Fibroblast of skin of scalp (primary cell): ENCODE results near the gene UCN2.

ENCODE experiments used
- DNase-seq: peaks from one replicate; pipeline ENCODE4 v3.0.0-alpha.2; 2013

Gene UCN2

DNA sequence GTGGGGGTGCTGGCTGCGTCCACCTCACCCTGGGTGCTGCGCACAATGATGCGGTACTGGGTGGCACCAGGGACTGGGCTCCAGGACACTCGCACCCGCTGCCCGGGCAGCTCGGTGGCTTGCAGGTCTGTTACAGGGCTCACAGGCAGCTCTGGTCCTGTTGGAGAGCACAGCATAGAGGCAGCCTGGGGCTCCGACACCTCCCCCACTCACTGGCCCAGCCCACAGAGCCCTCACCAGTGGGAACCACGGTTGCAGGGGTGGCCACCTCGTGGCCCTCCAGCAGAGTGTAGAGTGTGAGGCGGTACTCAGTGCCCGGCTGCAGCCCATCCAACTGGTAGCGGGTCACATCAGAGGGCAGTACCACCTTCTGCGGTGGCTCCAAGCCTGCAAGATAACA lies 27.9 kb upstream of the UCN2 start:
- no peak for DNase-seq

DNA sequence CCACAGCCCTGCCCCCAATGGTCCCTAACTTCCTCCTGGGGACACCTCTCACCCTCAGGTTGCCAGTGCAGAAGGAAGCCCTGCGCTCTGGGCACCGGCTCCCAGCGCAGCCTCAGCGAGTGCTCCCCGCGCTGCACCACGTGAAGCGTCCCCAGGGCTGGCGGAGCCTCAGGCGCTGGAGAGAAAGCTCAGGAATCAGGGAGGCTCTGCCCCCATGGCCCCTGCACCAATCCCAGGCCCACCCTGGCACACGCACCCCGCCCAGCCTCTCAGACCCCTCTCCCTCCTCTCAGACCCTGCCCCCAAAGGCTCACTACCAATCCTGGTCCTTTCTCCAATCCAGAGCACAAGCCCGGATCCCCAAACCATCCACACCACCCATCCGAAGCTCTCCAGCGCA lies 24.6 kb upstream of the UCN2 start:
- DNase-seq, result no peak

DNA sequence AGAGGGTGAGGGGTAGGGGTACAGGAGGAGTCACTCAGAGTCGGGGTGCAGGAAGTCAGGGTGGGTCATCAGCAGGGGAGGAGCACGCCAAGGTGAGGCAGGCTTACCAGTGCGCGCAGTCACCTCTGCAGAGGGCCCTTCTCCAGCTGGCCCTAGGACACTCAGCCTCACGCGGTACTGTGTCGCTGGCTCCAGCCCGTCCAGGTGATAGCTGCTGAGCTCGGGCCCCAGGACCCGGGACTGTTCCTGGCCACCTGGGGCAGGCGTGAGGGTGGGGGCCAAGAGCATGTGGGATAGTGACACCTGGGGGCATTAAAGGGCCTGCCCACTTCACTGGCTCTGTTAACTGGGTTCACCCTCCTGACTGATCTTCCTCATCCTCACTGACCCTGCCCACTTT lies 24.1 kb upstream of the UCN2 start:
- DNase-seq, result no peak

DNA sequence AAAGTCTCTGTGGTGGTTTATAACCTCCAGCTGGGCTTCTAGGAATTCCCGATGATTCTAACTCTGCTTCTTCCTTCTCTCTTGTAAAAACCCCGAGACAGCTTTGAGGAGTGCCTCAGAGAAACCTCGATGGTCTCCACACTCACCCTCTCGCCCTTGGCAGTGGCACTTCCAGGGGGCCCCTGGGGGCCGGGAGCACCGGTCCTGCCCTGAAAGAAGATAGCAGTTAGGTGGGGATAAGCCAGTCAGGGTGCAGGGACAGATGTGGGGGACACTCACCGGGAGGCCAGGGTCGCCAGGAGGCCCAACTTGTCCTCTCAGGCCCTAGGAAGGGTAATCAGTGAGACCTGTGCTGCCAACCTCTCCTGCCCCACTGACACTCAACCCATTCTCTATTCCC lies 21.8 kb upstream of the UCN2 start:
- DNase-seq, result no peak

DNA sequence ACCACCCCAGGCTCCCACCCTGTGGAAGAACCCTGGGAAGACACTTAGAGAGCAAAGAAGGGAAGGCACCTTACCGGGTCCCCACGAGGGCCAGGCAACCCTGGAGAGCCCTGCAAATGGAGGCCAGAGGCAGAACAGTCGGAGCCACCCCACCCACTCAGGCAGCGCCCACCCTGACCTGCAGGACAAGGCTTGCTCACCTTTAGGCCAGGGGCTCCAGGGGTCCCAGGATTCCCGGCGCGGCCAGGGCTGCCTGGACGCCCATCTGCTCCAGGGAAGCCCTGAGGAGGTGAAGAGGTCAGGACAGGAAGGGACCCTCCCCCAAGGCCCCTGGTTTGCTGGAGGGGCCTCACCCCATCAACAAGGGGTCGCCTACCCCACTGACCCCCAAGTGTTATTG lies 21.3 kb upstream of the UCN2 start:
- DNase-seq, result no peak

DNA sequence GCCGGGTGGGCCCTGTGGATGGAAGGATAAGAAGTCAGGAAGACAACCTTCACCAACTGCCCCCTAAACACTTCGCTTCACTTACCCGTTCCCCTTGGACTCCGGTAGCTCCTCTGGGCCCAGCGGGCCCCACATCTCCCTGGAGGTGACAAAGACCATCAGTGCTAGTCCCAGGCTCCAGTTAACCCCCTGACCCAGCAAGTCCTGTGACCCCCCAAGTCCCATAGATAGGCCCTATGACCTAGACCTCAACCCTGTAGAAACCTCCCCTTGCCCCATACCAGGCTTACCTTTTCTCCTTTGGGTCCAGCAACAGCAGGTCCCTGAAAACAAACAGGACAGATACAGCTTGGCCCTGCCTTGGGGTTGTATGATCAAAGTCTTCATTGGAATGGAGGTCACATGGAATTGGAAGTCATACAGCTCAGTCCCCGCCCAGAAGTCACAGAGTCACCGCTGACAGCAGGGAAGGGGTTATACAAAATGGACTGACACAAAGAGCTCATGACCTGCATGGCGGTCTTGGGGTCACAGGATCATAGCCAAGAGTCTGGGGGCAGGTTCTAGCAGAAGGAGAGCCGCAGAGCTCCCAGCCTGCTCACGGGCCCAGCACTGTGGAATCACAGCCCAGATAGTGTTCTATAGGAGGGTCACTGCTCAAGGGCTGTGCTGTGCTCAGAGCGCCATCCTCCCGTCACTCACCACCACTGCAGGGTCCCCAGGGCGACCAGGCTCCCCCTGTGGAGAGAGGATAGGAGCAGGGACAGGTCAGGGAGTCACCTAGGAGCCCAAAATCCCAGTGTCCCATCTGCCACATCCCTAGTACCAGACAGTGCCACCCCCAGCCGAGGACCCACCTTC lies 18.3 kb upstream of the UCN2 start:
- no peak for DNase-seq

DNA sequence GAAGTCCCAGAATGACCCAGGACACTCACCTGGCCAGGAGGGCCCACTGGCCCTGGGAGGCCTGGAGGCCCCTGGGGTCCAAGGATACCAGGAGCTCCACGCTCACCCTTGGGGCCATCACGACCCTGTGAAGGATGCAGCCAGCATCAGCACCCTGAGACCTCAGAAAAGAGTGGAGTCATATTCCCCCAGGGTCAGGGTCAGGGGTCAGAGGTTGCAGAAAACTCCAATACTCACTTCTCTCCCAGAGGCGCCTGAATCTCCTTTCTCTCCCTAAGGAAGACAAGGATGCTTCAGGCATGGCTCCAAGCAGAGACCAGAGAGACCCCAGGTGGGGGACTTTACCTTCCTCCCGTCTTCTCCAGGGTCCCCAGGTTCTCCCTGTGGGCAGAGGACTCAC lies 13.1 kb upstream of the UCN2 start:
- no peak for DNase-seq

DNA sequence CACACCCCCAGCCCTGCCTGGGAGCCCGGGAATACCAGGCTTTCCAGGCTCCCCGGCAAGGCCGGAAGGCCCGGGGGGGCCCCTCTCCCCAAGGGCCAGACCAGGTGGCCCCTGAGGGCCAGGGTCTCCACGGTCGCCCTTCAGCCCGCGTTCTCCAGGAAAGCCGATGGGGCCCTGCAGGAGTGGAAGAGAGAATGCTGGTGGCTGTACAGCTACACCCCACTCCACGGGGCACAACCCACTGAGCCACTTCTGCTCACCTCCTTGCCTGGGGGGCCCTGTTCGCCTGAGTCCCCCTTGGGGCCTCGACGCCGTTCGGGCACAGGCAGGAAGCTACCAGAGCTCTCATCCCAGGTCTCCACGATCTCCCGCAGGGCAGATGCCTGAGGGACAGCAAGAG lies 11.8 kb upstream of the UCN2 start:
- DNase-seq, result no peak

DNA sequence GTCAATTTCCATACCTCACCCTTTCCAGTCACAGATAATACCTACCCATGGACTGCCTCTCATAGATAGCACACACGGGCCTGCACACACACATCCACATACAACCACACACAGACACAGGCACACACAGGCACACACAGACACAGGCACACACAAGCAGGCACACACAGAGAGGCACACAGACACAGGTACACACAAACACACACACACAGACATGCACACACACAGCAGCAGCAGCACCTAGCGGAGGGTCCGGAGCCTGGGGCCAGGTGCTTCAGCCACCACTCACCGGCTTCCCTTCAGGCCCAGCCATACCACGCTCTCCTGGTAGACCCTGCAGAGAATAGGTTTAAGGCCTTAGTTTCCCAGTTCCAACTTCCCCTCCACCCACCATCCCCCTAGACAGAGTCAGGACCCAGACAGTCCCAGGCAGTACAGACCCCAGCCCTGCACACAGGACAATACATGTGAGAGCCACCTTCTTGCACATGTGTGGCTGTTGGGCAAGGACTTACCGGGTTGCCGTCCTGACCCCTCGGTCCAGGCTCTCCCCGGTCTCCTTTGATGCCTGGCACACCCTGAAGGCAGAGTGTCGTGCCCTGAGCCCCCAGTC lies 10.5 kb upstream of the UCN2 start:
- no peak for DNase-seq

DNA sequence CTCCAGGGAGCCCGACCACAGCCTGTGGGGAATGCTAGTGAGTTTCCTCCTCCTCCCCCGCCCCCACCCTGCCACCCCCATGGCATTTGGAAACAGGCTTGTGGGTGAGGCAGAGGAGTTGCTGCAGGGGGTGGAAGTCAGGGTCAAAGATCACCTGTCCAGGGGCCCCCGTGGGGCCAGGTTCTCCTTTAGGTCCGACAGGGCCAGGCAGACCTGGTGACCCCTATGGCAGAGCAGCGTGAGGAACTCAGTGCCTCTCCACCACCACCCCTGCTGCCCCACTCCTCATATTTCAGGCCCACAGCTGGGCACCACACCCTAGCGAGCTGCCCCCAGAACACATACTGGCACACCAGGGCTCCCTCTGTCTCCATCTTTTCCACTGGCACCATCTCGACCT lies 8.9 kb upstream of the UCN2 start:
- no peak for DNase-seq

DNA sequence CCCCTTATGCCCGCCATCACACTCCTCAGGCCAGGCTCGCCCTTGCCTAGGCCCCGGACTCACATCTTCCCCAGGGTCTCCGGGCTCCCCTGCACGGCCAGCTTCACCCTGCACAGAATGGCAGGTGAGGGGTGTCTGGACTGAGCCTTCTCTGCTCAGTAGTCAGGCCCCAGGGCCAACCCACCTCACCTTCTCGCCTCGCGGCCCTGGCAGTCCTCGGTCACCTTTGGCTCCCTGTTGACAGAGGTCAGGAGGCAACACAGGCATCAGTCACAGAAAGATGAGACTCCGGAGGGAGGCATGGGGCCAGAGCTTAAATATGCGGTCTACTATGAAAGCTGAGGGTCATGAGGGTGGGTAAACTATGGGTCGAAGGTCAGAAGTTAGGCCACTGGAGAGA lies 8.4 kb upstream of the UCN2 start:
- no peak for DNase-seq

DNA sequence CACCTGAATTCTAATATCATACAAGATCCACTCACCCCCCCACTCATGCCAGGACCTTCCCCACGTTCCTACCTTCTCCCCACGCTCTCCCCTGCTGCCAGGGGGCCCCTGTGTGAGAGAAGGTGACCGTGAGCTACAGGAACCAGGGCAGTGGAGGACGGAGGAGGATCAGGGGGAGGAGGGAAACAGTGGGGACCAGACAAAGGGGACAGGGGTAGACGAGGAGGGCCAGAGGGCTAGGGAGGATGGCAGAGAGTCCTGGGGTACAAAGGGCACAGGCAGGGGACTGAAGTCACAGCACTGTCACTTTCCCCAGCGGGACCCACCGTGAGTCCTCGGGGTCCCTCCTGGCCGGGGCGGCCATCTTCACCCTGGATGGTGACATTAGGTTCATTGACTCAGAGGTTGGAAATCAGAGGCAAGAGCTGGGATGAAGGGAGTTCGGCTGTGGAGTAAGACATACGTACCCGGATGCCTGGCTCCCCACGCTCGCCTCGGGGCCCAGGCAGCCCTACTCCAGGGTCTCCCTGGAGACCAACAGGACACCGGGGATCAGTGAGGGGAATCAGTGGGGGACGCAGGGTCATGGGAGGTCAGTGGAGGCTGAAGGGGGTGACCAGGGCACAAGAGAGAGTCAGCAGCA lies 6.3 kb upstream of the UCN2 start:
- no peak for DNase-seq

DNA sequence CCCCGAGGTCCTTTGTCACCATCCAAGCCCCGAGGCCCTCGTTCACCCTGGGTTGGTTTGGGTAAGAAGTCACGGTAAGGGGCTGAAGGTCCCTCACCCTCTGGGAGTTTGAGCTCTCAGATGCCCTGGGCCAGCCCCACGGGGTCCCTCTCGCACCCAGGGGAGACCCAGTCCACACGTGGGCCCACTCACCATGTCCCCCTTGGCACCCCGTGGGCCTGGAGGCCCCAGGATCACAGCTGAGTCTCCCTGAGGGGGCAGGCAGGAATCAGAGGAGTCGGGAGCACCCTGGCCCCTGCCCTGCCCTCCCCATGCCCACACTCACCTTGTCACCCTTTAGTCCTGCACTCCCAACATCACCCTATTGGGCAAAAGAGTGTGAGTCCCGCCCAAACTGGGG lies 5.8 kb upstream of the UCN2 start:
- no peak for DNase-seq

DNA sequence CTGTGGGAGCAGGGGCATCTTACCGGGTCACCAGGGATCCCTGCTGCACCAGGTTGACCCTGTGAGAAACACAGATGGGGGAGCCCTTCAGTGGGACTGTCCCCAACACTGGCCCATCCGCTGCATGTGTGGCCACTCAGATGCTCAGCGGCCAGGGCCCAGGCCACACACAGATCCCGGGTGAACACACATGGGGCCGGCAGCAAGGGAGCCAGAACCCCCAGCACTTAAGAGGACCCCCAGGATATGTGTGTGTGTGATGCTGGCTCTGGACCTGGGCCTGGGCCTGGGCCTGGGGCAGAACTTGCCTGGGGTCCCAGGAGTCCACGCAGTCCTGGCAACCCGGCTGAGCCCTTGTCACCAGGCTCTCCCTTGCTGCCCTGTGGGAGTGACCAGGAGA lies 4.9 kb upstream of the UCN2 start:
- no peak for DNase-seq

DNA sequence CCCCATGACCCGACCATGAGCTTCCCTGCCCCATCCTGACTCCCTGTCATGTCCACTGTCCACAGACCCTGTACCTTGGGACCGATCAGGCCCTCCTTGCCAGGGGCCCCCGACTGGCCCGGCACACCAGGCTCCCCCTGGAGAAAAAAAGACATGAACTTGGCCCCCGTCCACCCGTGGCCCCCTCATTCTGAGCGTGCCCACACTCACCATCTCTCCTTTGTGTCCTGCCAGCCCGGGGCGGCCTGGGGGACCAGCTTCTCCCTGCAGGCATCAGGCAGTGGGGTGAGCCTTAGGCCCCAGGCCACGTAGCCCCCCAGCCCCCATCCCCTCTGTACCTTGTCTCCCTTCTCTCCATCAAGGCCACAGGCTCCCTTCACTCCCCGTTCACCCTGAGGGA lies 3.9 kb upstream of the UCN2 start:
- DNase-seq, result no peak

DNA sequence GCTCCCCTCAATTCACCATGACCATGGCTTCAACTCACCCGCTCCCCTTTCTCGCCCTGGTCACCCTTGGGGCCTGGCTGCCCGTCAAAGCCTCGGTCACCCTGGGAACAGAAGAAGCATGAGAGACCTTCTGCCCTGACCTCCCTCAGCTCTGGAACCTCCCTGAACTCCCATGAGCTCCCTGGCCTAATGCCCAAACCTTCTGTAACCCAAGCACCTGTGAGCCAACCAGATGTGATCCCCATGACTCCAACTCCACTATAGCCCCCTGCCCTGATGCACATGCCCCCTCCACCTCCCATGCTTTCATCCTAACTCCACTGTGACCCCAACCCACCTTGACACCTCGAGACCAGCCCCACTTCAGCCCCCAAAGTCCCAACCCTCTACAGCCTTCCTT lies 3.5 kb upstream of the UCN2 start:
- no peak for DNase-seq

DNA sequence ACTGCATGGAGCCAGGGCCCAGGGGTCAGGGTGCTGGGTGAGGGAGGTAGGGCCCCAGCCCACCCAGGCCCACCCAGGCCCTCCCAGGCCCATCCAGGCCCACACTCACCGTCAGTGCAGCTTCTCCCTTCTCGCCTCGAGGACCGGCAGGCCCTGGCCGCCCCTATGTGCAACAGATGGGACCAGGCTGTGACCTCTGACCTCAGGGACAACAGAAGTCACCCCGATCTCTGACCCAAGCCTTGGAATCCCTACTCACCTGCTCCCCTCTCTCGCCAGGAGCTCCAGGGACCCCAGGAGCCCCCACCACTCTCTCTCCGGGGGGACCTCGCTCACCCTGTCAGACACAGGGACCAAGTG lies 2.8 kb upstream of the UCN2 start:
- DNase-seq, result no peak

DNA sequence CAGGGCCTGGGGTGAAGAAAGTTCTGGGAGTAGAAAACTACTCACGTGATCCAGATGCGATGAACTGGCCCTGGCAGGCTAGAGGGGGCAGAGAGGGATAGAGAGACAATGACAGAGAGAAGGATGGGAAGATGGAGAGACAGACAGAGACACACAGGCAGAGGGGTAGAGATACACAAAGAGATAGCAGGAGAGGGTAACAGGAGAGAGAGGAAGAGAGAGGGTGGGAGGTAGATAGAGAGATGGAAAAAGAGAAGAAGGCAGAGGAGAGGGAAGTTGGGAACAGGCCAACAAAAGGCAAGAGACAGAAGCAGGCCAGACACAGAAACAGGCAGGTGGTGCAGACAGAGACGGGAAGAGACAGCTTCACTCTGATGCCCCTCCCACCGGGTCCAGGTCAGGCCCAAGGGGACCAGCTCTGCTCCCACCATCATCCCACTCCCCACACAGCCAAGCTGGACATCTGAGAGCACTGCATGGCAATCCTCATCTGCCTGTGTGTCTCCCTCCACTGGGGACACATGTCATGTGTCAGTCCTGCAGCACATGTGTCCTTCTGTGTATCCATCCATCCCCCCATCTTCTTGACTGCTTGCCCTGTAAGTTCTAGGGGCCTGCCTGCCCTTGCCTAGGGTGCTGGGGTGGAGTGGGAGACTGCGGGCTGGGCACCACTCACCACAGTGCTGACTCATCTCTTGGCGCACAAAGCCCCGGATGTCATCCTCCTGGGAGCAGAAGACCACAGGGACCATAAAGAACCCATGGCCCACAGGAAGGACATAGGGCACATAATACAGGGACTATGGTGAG lies 2.2 kb upstream of the UCN2 start:
- peak; percentile 68 for DNase-seq

DNA sequence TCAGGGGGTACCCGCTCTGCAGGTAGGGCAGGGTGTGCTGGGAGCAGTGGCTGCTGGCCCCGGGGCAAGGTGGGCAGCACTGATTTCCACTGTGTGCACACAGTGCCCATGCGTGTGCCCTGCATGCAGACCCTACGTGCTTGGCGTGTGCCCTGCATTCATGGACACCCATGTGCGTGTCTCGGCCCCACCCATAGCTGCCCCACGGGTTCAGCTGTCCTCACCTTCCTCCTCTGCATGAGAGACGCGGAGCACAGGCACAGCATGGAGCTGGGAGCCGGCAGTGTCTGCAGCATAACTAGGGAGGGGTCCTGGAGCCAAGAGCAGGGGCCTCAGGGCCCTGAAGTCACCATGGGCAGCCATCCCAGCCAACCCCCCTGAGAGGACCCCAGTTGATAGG lies 1.6 kb upstream of the UCN2 start:
- DNase-seq, result no peak

DNA sequence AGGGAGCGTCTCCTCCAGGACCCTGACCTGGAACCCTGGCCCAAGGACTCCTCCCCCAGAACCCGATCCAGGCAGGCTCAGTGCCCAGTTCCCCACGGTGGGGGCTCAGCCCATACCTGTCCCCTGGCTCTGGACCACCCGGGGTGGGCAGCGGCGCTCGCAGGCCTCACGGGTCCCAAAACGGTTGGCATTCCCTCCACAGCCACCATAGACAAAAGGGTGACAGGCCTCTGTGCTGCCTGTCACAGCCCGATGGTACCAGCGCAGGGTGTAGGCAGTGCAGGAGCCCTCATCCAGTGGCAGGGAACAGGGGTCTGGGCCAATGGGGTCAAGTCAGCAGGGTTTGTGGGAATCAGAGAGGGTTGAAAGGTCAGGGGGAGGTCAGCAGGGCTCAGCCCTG lies 1.1 kb upstream of the UCN2 start:
- DNase-seq, result no peak

DNA sequence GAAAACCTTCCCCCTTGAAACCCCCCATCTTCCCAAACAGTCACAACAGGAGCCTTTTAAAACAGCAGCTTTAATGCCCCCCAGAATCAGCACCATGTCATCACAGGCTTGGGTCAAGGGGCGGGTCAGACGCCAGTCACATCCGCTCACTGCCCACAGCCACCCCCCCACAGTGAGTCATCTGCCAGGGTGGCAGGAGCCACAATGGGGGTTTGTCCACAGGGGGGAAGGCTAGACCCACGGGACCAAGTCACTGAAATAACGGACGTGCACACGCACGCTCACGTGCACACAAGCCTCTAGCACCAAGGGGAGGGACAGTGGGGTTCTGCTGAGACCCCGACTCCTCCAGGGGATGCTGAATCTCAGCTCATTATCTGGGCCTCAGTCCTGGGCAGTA lies 441 bp upstream of the UCN2 start:
- peak; percentile 83 for DNase-seq

DNA sequence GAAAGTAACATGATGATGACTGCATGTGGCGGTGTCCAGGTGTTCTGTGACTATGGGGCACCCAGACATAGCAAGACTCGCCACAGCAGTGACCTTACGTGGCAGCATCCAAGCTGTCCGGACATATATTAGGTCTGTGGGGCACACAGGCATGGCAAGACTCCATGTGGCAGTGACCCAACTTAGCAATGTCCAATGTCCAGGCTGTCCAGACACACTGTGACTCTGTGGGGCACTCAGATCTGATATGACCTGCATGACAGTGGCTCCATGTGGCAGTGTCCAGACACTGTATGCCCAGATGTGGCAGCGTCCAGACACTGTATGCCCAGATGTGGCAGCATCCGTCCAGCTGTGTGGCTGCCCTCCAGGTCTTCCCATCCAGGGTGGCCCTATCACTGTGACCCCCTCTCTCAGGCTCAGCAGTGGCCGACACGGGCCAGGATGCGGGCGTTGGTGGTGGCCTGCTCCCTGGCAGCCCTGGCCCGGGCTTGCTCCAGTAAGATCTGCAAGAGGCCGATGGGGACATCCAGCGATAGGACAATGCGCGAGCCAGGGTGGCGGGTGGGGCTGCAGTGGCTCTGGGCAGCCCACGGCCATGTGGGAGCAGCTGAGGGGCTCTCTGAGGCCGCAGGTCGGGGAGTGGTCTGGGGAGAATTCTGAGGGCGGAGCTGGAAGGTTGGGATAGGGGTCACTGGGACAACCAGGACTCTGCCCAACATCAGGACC lies 1.1 kb downstream of the UCN2 start:
- DNase-seq, result no peak
